Activated CD8-positive, alpha-beta T cell treated with anti-CD3 and anti-CD28 coated beads for 36 hours (primary cell): Measurements from ENCODE around the gene TIMM9. TPM values are rescaled to one million over a fixed set of nuclear protein-coding genes. Genes with fewer than 3 reads are reported as not detected.

Experiments
- ATAC-seq: fragments of 200-7000 bp; cut with Tn5 transposase; one replicate; pipeline ENCODE4 v1.10.0; 2021; ENCODE audit warnings: mild to moderate bottlenecking, moderate library complexity
- CTCF ChIA-PET: fragments of 350-600 bp; sonication (Branson Sonifier 250); formaldehyde crosslinking; loops from one replicate; lab custom pipeline; 2021; ENCODE audit warnings: antibody characterized with exemption; lab: Charles Lee
- POLR2A ChIA-PET: fragments of 350-600 bp; sonication (Branson Sonifier 250); formaldehyde crosslinking; loops from one replicate; lab custom pipeline; 2021; ENCODE audit warnings: antibody characterized with exemption; lab: Charles Lee
- DNase-seq: peaks from one replicate; pipeline ENCODE4 v3.0.0-alpha.2; 2020
- H3K27ac Mint-ChIP-seq: one replicate; pipeline ENCODE4 v1.8.0; 2021; ENCODE audit warnings: mild to moderate bottlenecking, mixed read lengths
- H3K27me3 Mint-ChIP-seq: one replicate; pipeline ENCODE4 v1.8.0; 2021; ENCODE audit warnings: mixed read lengths
- H3K36me3 Mint-ChIP-seq: one replicate; pipeline ENCODE4 v1.8.0; 2021; ENCODE audit warnings: low read depth, mixed read lengths
- H3K4me1 Mint-ChIP-seq: one replicate; pipeline ENCODE4 v1.8.0; 2021; ENCODE audit warnings: low read depth, mixed read lengths
- H3K4me3 Mint-ChIP-seq: one replicate; pipeline ENCODE4 v1.8.0; 2021; ENCODE audit warnings: mild to moderate bottlenecking, moderate library complexity, mixed read lengths
- H3K9me3 Mint-ChIP-seq: one replicate; pipeline ENCODE4 v1.8.0; 2021; ENCODE audit warnings: mixed read lengths
- CTCF ChIP-seq: fragments of 200-600 bp; IDR thresholded peaks from one replicate; pipeline ENCODE4 v1.8.0; 2022; ENCODE audit warnings: antibody characterized with exemption, mild to moderate bottlenecking
- intact Hi-C: fragments of 100-400 bp; cut with micrococcal nuclease; formaldehyde crosslinking; loops from one replicate; pipeline ENCODE4 v1.10.0; 2022
- total RNA-seq, 2 experiments: library from RNA; stranded (reverse); gene quantifications; one replicate each; pipeline ENCODE4 v1.2.3, GENCODE V29; 2021

The TIMM9 gene
- total RNA-seq, 2 experiments from 2014 or later, result 63.9 to 71.8 TPM

DNA sequence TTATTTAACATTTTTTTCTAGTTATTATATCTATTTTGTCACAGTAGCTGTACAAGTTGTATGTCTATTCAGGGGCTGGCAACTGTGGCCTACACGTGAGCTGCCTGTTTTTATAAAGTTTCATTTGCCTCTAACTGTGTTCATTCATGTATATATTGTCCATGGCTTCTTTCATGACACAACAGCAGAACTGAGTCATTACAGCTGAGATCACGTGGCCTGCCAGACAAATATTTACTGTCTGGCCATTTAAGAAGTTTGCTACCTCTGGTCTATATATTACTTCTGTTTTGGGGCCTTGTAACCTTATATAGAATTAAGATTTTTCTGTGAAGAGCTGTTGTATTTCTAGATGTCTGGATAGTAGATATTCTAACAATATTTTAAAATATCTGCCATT is 38.1 kb upstream of the TIMM9 start:
- no peaks in the 10 kb centered on the region for H3K27me3 Mint-ChIP-seq
- no peak overlapping the region for H3K4me3 Mint-ChIP-seq
- no peak for ATAC-seq
- no peak for DNase-seq
- H3K4me1 Mint-ChIP-seq, result no peaks in the 10 kb centered on the region
- TF ChIP-seq CTCF, result no peak
- no peak overlapping the region for H3K27ac Mint-ChIP-seq
- ChIA-PET CTCF (no interaction called here), POLR2A (interaction anchor here (0.6 to 0.7 kb wide), 2 partner anchors 172 to 235 kb away, joined by 3 to 4 read pairs; no protein-coding TSS in a partner anchor)
- H3K9me3 Mint-ChIP-seq, result no peaks in the 10 kb centered on the region
- intact Hi-C loops, result no loop called here
- peaks cover 28% of the 10 kb centered on the region for H3K36me3 Mint-ChIP-seq

DNA sequence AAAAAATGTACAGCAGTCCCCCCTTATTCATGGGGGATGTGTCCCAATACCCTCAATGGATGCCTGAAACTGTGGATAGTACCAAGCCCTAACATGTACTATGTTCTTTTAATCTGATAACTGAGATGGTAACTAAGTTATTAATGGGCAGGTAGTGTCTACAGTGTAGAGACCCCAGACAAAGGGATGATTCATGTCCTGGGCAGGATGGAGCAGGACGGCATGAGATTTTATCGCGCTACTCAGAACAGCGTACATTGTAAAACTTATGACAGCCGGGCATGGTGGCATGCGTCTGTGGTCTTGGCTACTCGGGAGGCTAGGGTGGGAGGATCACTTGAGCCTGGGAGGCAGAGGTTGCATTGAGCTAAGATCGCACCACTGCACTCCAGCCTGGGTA is 37.3 kb upstream of the TIMM9 start:
- DNase-seq (no peak), ATAC-seq (no peak)
- H3K4me3 Mint-ChIP-seq, result no peak overlapping the region
- no peaks in the 10 kb centered on the region for H3K4me1 Mint-ChIP-seq
- CTCF ChIA-PET, result no interaction called here
- POLR2A ChIA-PET, result interaction anchor here (0.6 kb wide), 1 partner anchor 171 kb away, joined by 4 read pairs; no protein-coding TSS in a partner anchor
- intact Hi-C loops, result no loop called here
- H3K36me3 Mint-ChIP-seq, result peaks cover 28% of the 10 kb centered on the region
- no peaks in the 10 kb centered on the region for H3K27me3 Mint-ChIP-seq
- no peak for TF ChIP-seq CTCF
- no peak overlapping the region for H3K27ac Mint-ChIP-seq
- H3K9me3 Mint-ChIP-seq, result no peaks in the 10 kb centered on the region

- CTCF ChIA-PET, result interaction anchor here (0.8 to 1.6 kb wide), 2 partner anchors 18 to 38 kb away, joined by 3 read pairs; no protein-coding TSS in a partner anchor
- H3K4me3 Mint-ChIP-seq, result no peak overlapping the region
- no peak overlapping the region for H3K27ac Mint-ChIP-seq
- DNase-seq (no peak), ATAC-seq (no peak)
- intact Hi-C loops, result no loop called here
- H3K4me1 Mint-ChIP-seq, result no peaks in the 10 kb centered on the region
- no peaks in the 10 kb centered on the region for H3K27me3 Mint-ChIP-seq
- no peaks in the 10 kb centered on the region for H3K9me3 Mint-ChIP-seq
- POLR2A ChIA-PET, result interaction anchor here (0.6 to 1.2 kb wide), 2 partner anchors 36 to 936 kb away, joined by 3 to 5 read pairs; partner anchors contain the start of genes KIAA0586 and TIMM9
- peaks cover 21% of the 10 kb centered on the region for H3K36me3 Mint-ChIP-seq
- TF ChIP-seq CTCF, result no peak
Measured at GRCh38 chr14:58463147-58463546, 35.8 kb upstream of the TIMM9 start.

- Mint-ChIP-seq H3K4me1 (no peaks in the 10 kb centered on the region), H3K4me3 (no peak overlapping the region), H3K36me3 (peaks cover 24% of the 10 kb centered on the region), H3K27me3 (no peaks in the 10 kb centered on the region), H3K9me3 (no peaks in the 10 kb centered on the region), H3K27ac (no peak overlapping the region)
- ATAC-seq (no peak), DNase-seq (no peak)
- intact Hi-C loops, result no loop called here
- ChIA-PET POLR2A (no interaction called here), CTCF (interaction anchor here (0.6 kb wide), 1 partner anchor 9 kb away, joined by 3 read pairs; no protein-coding TSS in a partner anchor)
- TF ChIP-seq CTCF, result no peak
Measured at GRCh38 chr14:58460772-58461171, 33.4 kb upstream of the TIMM9 start.

- Mint-ChIP-seq H3K4me3 (no peak overlapping the region), H3K27me3 (no peaks in the 10 kb centered on the region), H3K9me3 (no peaks in the 10 kb centered on the region), H3K4me1 (no peaks in the 10 kb centered on the region), H3K27ac (no peak overlapping the region), H3K36me3 (peaks cover 21% of the 10 kb centered on the region)
- intact Hi-C loops, result no loop called here
- no peak for ATAC-seq
- CTCF ChIA-PET, result interaction anchor here (2.2 kb wide), 1 partner anchor 13 kb away, joined by 4 read pairs; no protein-coding TSS in a partner anchor
- POLR2A ChIA-PET, result no interaction called here
- no peak for TF ChIP-seq CTCF
- no peak for DNase-seq
Measured at GRCh38 chr14:58455593-58456265, 28.4 kb upstream of the TIMM9 start.
